ENCODE measurements around the gene FDPS.
A peak's percentile ranks its signal among the peaks of the same experiment; 100 is the strongest.

FDPS gene

DNA sequence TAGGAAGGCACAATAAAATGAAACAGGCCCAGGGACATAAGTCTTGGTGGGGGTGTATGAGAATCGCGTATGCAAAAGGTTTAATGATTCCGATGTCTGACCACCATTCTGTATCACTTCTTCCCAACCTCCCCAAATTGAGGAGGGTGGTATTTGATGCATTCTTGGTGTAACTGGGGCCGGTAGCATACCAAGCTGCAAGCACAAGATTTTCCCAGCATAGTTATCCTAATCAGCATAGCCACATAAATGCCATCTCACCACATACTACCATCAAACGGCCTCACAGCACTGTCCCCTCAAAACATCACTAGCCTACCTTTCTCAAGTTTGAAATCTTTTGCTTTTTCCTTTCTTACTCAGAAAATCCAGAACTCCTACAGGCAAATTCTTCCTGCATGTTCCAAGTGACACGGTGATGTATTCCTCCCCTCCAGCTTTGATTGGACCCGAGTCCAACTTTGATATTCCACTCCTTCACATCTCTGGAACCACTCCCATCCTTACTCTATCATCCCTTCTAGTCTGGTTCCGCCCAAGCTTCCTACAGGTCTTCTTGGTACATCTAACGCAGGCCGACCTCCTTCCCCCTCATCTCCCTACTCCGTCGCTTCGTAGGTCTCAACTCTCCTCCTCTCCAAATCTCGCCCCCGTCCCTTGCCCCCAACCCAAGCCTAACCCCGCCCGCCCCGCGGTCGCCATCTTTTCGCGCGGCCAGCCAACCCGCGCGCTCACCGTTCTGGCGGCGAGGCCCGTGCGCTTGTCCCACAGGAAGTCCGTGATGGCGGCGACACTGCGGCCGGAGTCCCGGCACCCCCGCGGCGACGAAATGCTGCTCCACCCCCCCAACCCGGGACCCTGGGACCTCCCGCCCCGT lies 36.0 kb upstream of the FDPS start:
- ATAC-seq (ENCODE audit: low read depth) (peak; percentile 24), DNase-seq (ENCODE audit: low spot score) (no peak)
- H3K27ac ChIP-seq (ENCODE audit: poor library complexity, severe bottlenecking): peak overlapping the region; percentile 85
- peaks cover 45% of the 10 kb centered on the region for H3K36me3 ChIP-seq (ENCODE audit: low read depth)
- H3K4me1 ChIP-seq (ENCODE audit: insufficient read depth, poor library complexity, severe bottlenecking): peaks cover 3% of the 10 kb centered on the region
- H3K27me3 ChIP-seq (ENCODE audit: insufficient read depth, poor library complexity, severe bottlenecking): no peaks in the 10 kb centered on the region
- no peaks in the 10 kb centered on the region for H3K9me3 ChIP-seq (ENCODE audit: severe bottlenecking)
- H3K4me3 ChIP-seq (ENCODE audit: severe bottlenecking): peak overlapping the region; percentile 62
- TF ChIP-seq, protein P1, sequence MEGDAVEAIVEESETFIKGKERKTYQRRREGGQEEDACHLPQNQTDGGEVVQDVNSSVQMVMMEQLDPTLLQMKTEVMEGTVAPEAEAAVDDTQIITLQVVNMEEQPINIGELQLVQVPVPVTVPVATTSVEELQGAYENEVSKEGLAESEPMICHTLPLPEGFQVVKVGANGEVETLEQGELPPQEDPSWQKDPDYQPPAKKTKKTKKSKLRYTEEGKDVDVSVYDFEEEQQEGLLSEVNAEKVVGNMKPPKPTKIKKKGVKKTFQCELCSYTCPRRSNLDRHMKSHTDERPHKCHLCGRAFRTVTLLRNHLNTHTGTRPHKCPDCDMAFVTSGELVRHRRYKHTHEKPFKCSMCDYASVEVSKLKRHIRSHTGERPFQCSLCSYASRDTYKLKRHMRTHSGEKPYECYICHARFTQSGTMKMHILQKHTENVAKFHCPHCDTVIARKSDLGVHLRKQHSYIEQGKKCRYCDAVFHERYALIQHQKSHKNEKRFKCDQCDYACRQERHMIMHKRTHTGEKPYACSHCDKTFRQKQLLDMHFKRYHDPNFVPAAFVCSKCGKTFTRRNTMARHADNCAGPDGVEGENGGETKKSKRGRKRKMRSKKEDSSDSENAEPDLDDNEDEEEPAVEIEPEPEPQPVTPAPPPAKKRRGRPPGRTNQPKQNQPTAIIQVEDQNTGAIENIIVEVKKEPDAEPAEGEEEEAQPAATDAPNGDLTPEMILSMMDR (IDR thresholded peaks at IDR 0.05; ENCODE audit: poor library complexity, severe bottlenecking): no peak

DNA sequence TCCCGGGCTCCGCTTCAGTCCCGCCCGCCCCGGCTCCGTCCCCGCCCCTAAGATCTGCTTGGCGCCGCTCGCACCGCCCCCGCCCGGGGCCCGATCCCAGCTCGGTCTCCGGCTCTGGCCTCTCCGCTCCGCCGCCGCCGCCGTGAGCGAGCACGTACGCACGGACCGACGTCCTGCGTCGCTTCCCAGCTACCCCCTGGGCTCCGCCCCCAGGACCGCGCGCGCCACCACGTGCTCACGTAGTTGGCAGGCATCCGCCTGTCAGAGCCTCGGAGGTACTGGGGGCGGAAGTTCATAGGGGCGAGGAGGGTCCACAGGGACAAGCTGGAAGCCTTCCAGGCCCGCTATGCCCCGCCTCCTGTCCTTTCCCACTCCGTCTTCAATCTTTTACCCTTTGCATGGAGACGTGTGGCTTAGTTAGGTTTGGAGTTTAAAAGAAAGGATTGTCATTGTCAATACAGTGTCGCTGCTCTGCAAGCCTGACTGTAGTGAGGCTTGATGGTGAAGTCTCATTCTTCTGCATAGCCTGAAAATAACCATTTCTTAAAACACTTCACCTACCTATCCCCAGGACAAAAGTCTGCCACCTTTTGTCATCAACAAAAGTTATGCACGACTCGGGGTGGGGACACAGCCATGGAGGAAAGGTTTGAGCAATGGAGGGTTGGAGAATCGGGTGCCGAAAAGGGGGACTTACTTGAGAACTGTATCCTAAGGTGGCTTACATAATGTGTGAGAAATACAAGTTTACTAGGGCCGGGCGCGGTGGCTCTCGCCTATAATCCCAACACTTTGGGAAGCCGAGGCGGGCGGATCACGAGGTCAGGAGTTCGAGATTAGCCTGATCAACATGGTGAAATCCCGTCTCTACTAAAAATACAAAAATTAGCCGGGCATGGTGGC lies 35.1 kb upstream of the FDPS start, which contains the start of gene CLK2:
CLK2 (minus strand) TSS at position 162 of the 903 bp plus-strand sequence. CDS start 2,527 bp downstream, outside the sequence.
- H3K9me3 ChIP-seq (ENCODE audit: severe bottlenecking): no peaks in the 10 kb centered on the region
- DNase-seq (ENCODE audit: low spot score) (peak; percentile 95), ATAC-seq (ENCODE audit: low read depth) (peak; percentile 86)
- peaks cover 3% of the 10 kb centered on the region for H3K4me1 ChIP-seq (ENCODE audit: insufficient read depth, poor library complexity, severe bottlenecking)
- no peaks in the 10 kb centered on the region for H3K27me3 ChIP-seq (ENCODE audit: insufficient read depth, poor library complexity, severe bottlenecking)
- TF ChIP-seq, protein P1 (IDR thresholded peaks at IDR 0.05; ENCODE audit: poor library complexity, severe bottlenecking): no peak
- peak within 1 kb of the TSS; percentile 85 for H3K27ac ChIP-seq (ENCODE audit: poor library complexity, severe bottlenecking)
- peak within 1 kb of the TSS; percentile 62 for H3K4me3 ChIP-seq (ENCODE audit: severe bottlenecking)
- peaks cover 36% of the 10 kb centered on the region for H3K36me3 ChIP-seq (ENCODE audit: low read depth)

DNA sequence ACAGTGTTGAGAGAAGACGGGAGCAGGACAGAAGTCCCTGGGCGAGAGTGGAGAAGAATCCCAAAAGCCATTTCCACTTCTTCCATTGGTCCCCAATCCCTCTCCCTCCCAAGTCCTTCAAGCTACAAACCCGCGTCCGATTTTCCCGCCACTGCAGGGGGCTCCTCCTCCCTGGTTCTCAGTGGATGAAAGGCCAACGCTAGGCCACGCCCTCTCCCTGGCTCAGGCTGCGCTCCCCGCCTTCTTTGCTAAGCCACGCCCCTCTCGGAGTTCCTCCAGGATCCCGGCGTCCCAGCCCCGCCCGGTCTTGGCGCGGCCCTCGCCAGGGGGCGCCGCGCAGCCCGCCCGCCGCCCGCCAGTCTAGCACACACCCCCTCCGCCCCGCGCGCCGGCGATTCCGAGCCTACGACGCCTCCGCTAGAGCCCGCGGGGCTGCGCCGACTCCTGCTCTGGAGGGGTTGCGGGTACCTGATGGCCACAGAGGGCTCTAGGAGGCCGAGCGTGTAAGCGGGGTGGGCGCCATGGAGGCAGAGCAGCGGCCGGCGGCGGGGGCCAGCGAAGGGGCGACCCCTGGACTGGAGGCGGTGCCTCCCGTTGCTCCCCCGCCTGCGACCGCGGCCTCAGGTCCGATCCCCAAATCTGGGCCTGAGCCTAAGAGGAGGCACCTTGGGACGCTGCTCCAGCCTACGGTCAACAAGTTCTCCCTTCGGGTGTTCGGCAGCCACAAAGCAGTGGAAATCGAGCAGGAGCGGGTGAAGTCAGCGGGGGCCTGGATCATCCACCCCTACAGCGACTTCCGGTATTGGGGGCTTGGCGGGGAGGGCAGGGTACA lies 31.4 kb upstream of the FDPS start, which contains the start of gene HCN3:
HCN3 (plus strand) TSS at position 394 of the 832 bp plus-strand sequence; CDS start at position 522, 128 bp downstream.
- ATAC-seq (ENCODE audit: low read depth) (peak; percentile 70), DNase-seq (ENCODE audit: low spot score) (peak; percentile 95)
- H3K9me3 ChIP-seq (ENCODE audit: severe bottlenecking): no peaks in the 10 kb centered on the region
- peak within 1 kb of the TSS; percentile 14 for H3K27ac ChIP-seq (ENCODE audit: poor library complexity, severe bottlenecking)
- H3K4me1 ChIP-seq (ENCODE audit: insufficient read depth, poor library complexity, severe bottlenecking): peaks cover under 1% of the 10 kb centered on the region
- TF ChIP-seq, protein P1 (IDR thresholded peaks at IDR 0.05; ENCODE audit: poor library complexity, severe bottlenecking): peak; percentile 93
- peak within 1 kb of the TSS; percentile 53 for H3K4me3 ChIP-seq (ENCODE audit: severe bottlenecking)
- H3K27me3 ChIP-seq (ENCODE audit: insufficient read depth, poor library complexity, severe bottlenecking): no peaks in the 10 kb centered on the region
- peaks cover under 1% of the 10 kb centered on the region; the same call in 1 of the 2 replicates for H3K36me3 ChIP-seq (ENCODE audit: low read depth)

DNA sequence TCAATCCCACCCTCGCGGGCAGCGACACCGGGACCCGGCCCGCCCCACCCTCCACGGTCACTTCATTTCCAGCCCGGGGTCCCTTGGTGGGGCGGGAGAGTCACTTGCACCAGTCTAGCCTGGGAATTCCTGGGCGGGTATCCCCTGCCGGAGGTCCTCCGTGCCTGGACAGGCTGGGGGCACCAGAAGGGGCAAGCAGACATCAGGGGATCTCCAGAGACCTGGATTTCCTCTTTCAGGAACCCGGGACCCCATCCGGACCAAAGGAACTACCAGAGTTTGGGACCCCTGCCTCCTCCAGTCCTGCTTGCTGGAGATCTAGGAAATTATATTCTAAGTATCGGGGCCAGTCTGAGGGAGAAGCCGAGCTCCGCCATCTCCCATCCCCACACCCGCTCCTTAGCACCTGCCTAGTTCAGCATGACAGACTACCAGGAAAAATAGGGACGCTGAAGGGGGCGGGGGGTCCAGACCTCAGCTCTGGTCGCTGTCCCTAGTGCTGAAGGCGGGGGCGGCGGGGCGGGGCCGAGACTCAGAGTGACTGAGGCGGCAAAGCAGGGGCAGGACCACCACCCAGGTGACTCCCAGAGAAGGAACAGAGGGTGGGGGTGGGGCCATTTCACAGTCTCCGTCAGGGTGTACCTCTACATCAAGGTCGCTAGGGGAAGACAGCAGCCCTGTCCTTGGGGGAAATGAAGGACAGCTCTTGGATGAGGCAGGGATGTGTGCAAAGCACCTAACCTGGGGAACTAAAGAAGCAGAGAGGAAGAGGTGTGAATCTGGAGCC lies 30.6 kb upstream of the FDPS start:
- Histone ChIP-seq H3K36me3 (ENCODE audit: low read depth) (no peaks in the 10 kb centered on the region), H3K27me3 (ENCODE audit: insufficient read depth, poor library complexity, severe bottlenecking) (no peaks in the 10 kb centered on the region), H3K4me1 (ENCODE audit: insufficient read depth, poor library complexity, severe bottlenecking) (no peaks in the 10 kb centered on the region), H3K4me3 (ENCODE audit: severe bottlenecking) (peak overlapping the region; percentile 53), H3K27ac (ENCODE audit: poor library complexity, severe bottlenecking) (peak overlapping the region; percentile 14), H3K9me3 (ENCODE audit: severe bottlenecking) (no peaks in the 10 kb centered on the region)
- TF ChIP-seq, protein P1 (IDR thresholded peaks at IDR 0.05; ENCODE audit: poor library complexity, severe bottlenecking): peak; percentile 17
- DNase-seq (ENCODE audit: low spot score): no peak
- ATAC-seq (ENCODE audit: low read depth): peak; percentile 41

Data from RWPE2 (cell line).